Measurements from ENCODE around the gene MOK.

Gene MOK

GRCh38 chr14:102180248-102180998 is 124.5 kb downstream of the MOK start:
- DNase-seq (ENCODE audit: low read depth): no peak

All from activated T-cell treated with anti-CD3 and anti-CD28 coated beads for 48 hours (primary cell).